ENCODE results near the gene OSBPL8. TPM values are rescaled to one million over a fixed set of nuclear protein-coding genes. Genes with fewer than 3 reads are reported as not detected.
A peak's percentile ranks its signal among the peaks of the same experiment; 100 is the strongest.

Gene OSBPL8
- total and polyA plus RNA-seq, 2 donors (not counting 1 experiment from before 2014, with no cell fraction given), result 11.1 to 112 TPM

DNA sequence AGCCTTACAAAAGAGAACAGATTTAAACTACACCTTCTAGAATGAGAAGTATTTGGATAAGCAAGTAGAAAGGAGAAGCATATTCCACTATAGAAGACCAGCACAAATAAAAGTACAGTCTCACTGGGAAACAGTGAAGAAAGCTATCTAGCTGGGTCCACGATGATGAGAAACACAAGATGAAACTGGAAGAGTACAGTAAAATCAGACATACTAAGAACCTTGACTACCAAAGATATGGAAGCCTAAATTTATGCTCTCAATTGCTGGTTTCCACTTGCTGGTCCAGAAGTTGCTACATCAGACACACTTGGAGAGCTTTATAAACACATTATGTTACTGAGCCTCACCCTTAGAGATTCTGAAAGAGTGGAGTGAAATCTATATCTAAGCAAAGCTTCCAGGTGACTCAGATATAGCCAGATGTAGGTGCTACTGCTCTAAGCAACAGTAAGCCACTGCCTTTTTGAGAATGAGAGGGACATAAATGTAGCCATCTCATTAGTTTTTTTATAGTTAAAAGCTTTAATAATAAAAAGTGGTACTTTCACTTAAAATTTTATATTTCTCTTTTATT is 115.1 kb downstream of the OSBPL8 start:
- no peaks in the 10 kb centered on the region for H3K27me3 ChIP-seq (replicated peaks in 1 of 4; ENCODE audit: control extremely low read depth in 1 of 4, control insufficient read depth in 3 of 4, insufficient read depth in 4 of 4, low read length in 3 of 4)
- ATAC-seq (ENCODE audit: low read depth), result no peak
- no peak overlapping the region for H3K4me3 ChIP-seq (ENCODE audit: control extremely low read depth in 1 of 5, extremely low read depth in 1 of 5, insufficient read depth in 1 of 5, low read depth in 2 of 5, low read length in 4 of 5)
- POLR2A ChIA-PET, result no interaction called here
- Mint-ChIP-seq H3K4me1 (peaks cover 34% of the 10 kb centered on the region), H3K27me3 (no peaks in the 10 kb centered on the region), H3K4me3 (no peak overlapping the region), H3K9me3 (ENCODE audit: insufficient read depth) (no peaks in the 10 kb centered on the region), H3K27ac (no peak overlapping the region)
- H3K27ac ChIP-seq (ENCODE audit: low read length in 2 of 2), result peak overlapping the region in 1 of 2 donors; percentile 42
- peaks cover 0 to 4% of the 10 kb centered on the region in 2 experiments for H3K36me3 ChIP-seq (replicated peaks in 1 of 2; ENCODE audit: control extremely low read depth in 1 of 2, control insufficient read depth in 1 of 2, extremely low read depth in 1 of 2, insufficient read depth in 2 of 2, low read length in 1 of 2)
- peaks cover 25% of the 10 kb centered on the region for H4K20me1 ChIP-seq (ENCODE audit: control insufficient read depth, insufficient read depth, low read length, poor library complexity, severe bottlenecking)
- no peak overlapping the region for H2AFZ ChIP-seq (ENCODE audit: insufficient read depth, low read depth, low read length, poor library complexity, severe bottlenecking)
- H3K79me2 ChIP-seq (ENCODE audit: control insufficient read depth, insufficient read depth, low read length), result peaks cover 55% of the 10 kb centered on the region
- H3K4me2 ChIP-seq (replicated peaks; ENCODE audit: low read depth, low read length, poor library complexity, severe bottlenecking), result no peak overlapping the region
- no peaks in the 10 kb centered on the region for H3K9me3 ChIP-seq (ENCODE audit: control extremely low read depth in 1 of 3, control insufficient read depth in 2 of 3, insufficient read depth in 1 of 3, low read length in 2 of 3)
- H3K4me1 ChIP-seq (ENCODE audit: control insufficient read depth in 2 of 2, insufficient read depth in 2 of 2, low read length in 2 of 2), result peaks cover 0 to 12% of the 10 kb centered on the region in 2 donors
- H3K9ac ChIP-seq (ENCODE audit: low read length), result no peak overlapping the region
- WGBS (ENCODE audit: insufficient coverage), result no CpG with 5 or more reads among the region's 1 CpG
- no peak for TF ChIP-seq CTCF (IDR thresholded peaks at IDR 0.05)
- no peak for TF ChIP-seq EZH2 (IDR thresholded peaks at IDR 0.05; ENCODE audit: borderline replicate concordance, insufficient read depth, low read depth, low read length, poor library complexity, severe bottlenecking)
- CTCF ChIA-PET, result interaction anchor here (2.4 kb wide), 1 partner anchor 11 kb away, joined by 11 read pairs; no protein-coding TSS in a partner anchor
- intact Hi-C loops (cut with micrococcal nuclease), result no loop called here
- no peak for DNase-seq

GRCh38 chr12:76441016-76441415 is 118.6 kb downstream of the OSBPL8 start:
- peaks cover 22% of the 10 kb centered on the region for H4K20me1 ChIP-seq (ENCODE audit: control insufficient read depth, insufficient read depth, low read length, poor library complexity, severe bottlenecking)
- DNase-seq (peak; percentile 32), ATAC-seq (ENCODE audit: low read depth) (no peak)
- peak overlapping the region; percentile 15 for H3K4me3 Mint-ChIP-seq
- no peak overlapping the region for H3K27ac ChIP-seq (ENCODE audit: low read length in 2 of 2)
- H3K9ac ChIP-seq (ENCODE audit: low read length), result peak overlapping the region; percentile 2
- WGBS (ENCODE audit: insufficient coverage), result 80% methylated on average over 1 of the region's 3 CpGs
- H3K4me1 Mint-ChIP-seq, result peaks cover 32% of the 10 kb centered on the region
- H3K27ac Mint-ChIP-seq, result no peak overlapping the region
- peaks cover 0 to 4% (median 1%) of the 10 kb centered on the region in 3 donors for H3K9me3 ChIP-seq (ENCODE audit: control extremely low read depth in 1 of 3, control insufficient read depth in 2 of 3, insufficient read depth in 1 of 3, low read length in 2 of 3)
- H3K9me3 Mint-ChIP-seq (ENCODE audit: insufficient read depth), result peaks cover 3% of the 10 kb centered on the region
- TF ChIP-seq CTCF (IDR thresholded peaks at IDR 0.05) (no peak), EZH2 (IDR thresholded peaks at IDR 0.05; ENCODE audit: borderline replicate concordance, insufficient read depth, low read depth, low read length, poor library complexity, severe bottlenecking) (no peak)
- H3K4me2 ChIP-seq (replicated peaks; ENCODE audit: low read depth, low read length, poor library complexity, severe bottlenecking), result no peak overlapping the region
- peaks cover 0 to 5% of the 10 kb centered on the region in 2 experiments for H3K36me3 ChIP-seq (replicated peaks in 1 of 2; ENCODE audit: control extremely low read depth in 1 of 2, control insufficient read depth in 1 of 2, extremely low read depth in 1 of 2, insufficient read depth in 2 of 2, low read length in 1 of 2)
- no peaks in the 10 kb centered on the region for H3K27me3 ChIP-seq (replicated peaks in 1 of 4; ENCODE audit: control extremely low read depth in 1 of 4, control insufficient read depth in 3 of 4, insufficient read depth in 4 of 4, low read length in 3 of 4)
- peaks cover 68% of the 10 kb centered on the region for H3K79me2 ChIP-seq (ENCODE audit: control insufficient read depth, insufficient read depth, low read length)
- no peak overlapping the region for H3K4me3 ChIP-seq (ENCODE audit: control extremely low read depth in 1 of 5, extremely low read depth in 1 of 5, insufficient read depth in 1 of 5, low read depth in 2 of 5, low read length in 4 of 5)
- intact Hi-C loops (cut with micrococcal nuclease), result no loop called here
- peaks cover 0 to 12% of the 10 kb centered on the region in 2 donors for H3K4me1 ChIP-seq (ENCODE audit: control insufficient read depth in 2 of 2, insufficient read depth in 2 of 2, low read length in 2 of 2)
- ChIA-PET POLR2A (no interaction called here), CTCF (interaction anchor here (0.8 kb wide), 1 partner anchor 608 kb away, joined by 3 read pairs; no protein-coding TSS in a partner anchor)
- no peak overlapping the region for H2AFZ ChIP-seq (ENCODE audit: insufficient read depth, low read depth, low read length, poor library complexity, severe bottlenecking)
- no peaks in the 10 kb centered on the region for H3K27me3 Mint-ChIP-seq

Data from B cell (primary cell).